Activated B cell treated with CpG ODN at 0.5 μM for 24 hours (primary cell): ENCODE results near the gene SGCD. TPM values are rescaled to one million over a fixed set of nuclear protein-coding genes. Genes with fewer than 3 reads are reported as not detected.

Experiments used
- ATAC-seq: fragments of 200-7000 bp; cut with Tn5 transposase; one replicate; pipeline ENCODE4 v1.10.0; 2021; ENCODE audit warnings: low read depth, mild to moderate bottlenecking, moderate library complexity
- CTCF ChIA-PET: fragments of 350-600 bp; sonication (Branson Sonifier 250); formaldehyde crosslinking; loops from one replicate; lab custom pipeline; 2021; ENCODE audit warnings: antibody characterized with exemption; lab: Charles Lee
- POLR2A ChIA-PET: fragments of 350-600 bp; sonication (Branson Sonifier 250); formaldehyde crosslinking; loops from one replicate; lab custom pipeline; 2021; ENCODE audit warnings: antibody characterized with exemption; lab: Charles Lee
- DNase-seq: peaks from one replicate; pipeline ENCODE4 v3.0.0; 2022
- H3K27ac Mint-ChIP-seq: one replicate; pipeline ENCODE4 v1.8.0; 2020; ENCODE audit warnings: mixed read lengths
- H3K27me3 Mint-ChIP-seq: one replicate; pipeline ENCODE4 v1.8.0; 2021; ENCODE audit warnings: mixed read lengths
- H3K36me3 Mint-ChIP-seq: one replicate; pipeline ENCODE4 v1.8.0; 2021; ENCODE audit warnings: low read depth, mixed read lengths
- H3K4me1 Mint-ChIP-seq: one replicate; pipeline ENCODE4 v1.8.0; 2021; ENCODE audit warnings: mixed read lengths
- H3K4me3 Mint-ChIP-seq: one replicate; pipeline ENCODE4 v1.8.0; 2020; ENCODE audit warnings: mild to moderate bottlenecking, mixed read lengths
- H3K9me3 Mint-ChIP-seq: one replicate; pipeline ENCODE4 v1.8.0; 2020; ENCODE audit warnings: mixed read lengths
- intact Hi-C: fragments of 100-400 bp; cut with micrococcal nuclease; formaldehyde crosslinking; loops from one replicate; pipeline ENCODE4 v1.15.1; 2024
- total RNA-seq: library from RNA; stranded (reverse); gene quantifications from 2 replicates; pipeline ENCODE4 v1.2.3, GENCODE V29; 2022
- TF ChIP-seq, protein P1 (sequence below): fragments of 200-600 bp; IDR thresholded peaks from one replicate; pipeline ENCODE4 v1.8.0; 2022; ENCODE audit warnings: antibody characterized with exemption, mild to moderate bottlenecking

The SGCD gene
- total RNA-seq, 1 donor from 2014 or later, result not detected

- TF ChIP-seq, protein P1, sequence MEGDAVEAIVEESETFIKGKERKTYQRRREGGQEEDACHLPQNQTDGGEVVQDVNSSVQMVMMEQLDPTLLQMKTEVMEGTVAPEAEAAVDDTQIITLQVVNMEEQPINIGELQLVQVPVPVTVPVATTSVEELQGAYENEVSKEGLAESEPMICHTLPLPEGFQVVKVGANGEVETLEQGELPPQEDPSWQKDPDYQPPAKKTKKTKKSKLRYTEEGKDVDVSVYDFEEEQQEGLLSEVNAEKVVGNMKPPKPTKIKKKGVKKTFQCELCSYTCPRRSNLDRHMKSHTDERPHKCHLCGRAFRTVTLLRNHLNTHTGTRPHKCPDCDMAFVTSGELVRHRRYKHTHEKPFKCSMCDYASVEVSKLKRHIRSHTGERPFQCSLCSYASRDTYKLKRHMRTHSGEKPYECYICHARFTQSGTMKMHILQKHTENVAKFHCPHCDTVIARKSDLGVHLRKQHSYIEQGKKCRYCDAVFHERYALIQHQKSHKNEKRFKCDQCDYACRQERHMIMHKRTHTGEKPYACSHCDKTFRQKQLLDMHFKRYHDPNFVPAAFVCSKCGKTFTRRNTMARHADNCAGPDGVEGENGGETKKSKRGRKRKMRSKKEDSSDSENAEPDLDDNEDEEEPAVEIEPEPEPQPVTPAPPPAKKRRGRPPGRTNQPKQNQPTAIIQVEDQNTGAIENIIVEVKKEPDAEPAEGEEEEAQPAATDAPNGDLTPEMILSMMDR, result no peak
- POLR2A ChIA-PET, result no interaction called here
- intact Hi-C loops, result no loop called here
- CTCF ChIA-PET, result no interaction called here
- Mint-ChIP-seq H3K9me3 (no peaks in the 10 kb centered on the region), H3K4me1 (no peaks in the 10 kb centered on the region), H3K27ac (no peak overlapping the region), H3K4me3 (no peak overlapping the region), H3K36me3 (no peaks in the 10 kb centered on the region), H3K27me3 (no peaks in the 10 kb centered on the region)
- no peak for ATAC-seq
- DNase-seq, result no peak
These were observed 40.6 kb downstream of the SGCD start for GRCh38 chr5:156367597-156367996.

DNA sequence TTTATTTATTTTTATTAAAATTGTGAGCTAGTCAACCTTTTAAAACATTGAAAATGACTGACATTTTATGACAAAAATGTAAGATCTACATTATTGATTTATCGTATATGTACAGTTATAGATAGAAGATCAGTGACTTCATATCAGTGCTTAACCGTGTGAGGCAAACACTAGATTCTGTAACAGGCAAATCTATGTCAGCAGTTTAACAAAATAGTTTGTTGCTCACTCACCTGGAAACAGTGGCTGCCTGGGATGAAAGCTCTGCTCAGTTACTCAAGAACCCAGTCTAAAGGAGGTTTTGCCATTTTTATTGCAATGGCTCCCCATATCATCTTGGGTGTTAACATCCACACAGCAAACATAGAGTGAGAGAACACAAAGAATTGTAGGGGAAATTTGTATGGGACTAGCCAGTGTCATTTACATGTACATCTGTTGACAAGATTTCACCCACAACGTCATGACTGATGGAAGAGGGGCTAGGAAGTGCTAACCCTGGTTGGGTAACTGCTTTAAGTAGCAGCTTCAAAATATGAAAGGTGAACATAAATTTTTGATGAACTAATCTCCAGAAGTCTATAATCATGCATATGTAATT lies 49.0 kb downstream of the SGCD start:
- no peak for DNase-seq
- no peaks in the 10 kb centered on the region for H3K27me3 Mint-ChIP-seq
- no peak overlapping the region for H3K27ac Mint-ChIP-seq
- ChIA-PET CTCF (no interaction called here), POLR2A (no interaction called here)
- intact Hi-C loops, result loop anchor here (1.0 kb wide), 1 partner anchor 26 kb away; no protein-coding TSS in a partner anchor
- no peaks in the 10 kb centered on the region for H3K9me3 Mint-ChIP-seq
- H3K4me1 Mint-ChIP-seq, result peaks cover 10% of the 10 kb centered on the region
- TF ChIP-seq, protein P1, result no peak
- ATAC-seq, result no peak
- no peaks in the 10 kb centered on the region for H3K36me3 Mint-ChIP-seq
- H3K4me3 Mint-ChIP-seq, result no peak overlapping the region

- TF ChIP-seq, protein P1, result no peak
- Mint-ChIP-seq H3K4me1 (peaks cover 10% of the 10 kb centered on the region), H3K27ac (no peak overlapping the region), H3K9me3 (no peaks in the 10 kb centered on the region), H3K4me3 (no peak overlapping the region), H3K27me3 (no peaks in the 10 kb centered on the region), H3K36me3 (no peaks in the 10 kb centered on the region)
- ChIA-PET CTCF (no interaction called here), POLR2A (no interaction called here)
- DNase-seq, result no peak
- intact Hi-C loops, result loop anchor here (1.0 kb wide), 1 partner anchor 26 kb away; no protein-coding TSS in a partner anchor
- ATAC-seq, result no peak
These were observed 49.8 kb downstream of the SGCD start for GRCh38 chr5:156376751-156377150.

DNA sequence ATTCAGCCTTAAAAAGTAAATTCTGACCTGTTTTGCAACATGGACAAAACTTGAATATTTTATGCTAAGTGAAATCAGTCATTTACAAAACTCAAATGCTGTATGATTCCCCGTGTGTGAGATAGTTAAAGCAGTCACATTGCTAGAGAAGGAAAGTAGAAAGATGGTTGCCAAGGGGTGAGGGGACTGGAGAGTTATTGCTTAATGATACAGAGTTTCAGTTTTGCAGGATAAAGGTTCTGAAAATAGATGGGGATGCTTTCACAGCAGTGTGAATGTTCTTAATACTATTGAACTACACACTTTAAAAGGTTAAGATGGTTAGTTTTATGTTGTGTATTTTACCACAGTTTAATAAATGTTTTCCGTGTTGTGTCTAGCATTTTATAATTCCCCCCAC lies 51.2 kb downstream of the SGCD start:
- H3K36me3 Mint-ChIP-seq, result no peaks in the 10 kb centered on the region
- POLR2A ChIA-PET, result no interaction called here
- TF ChIP-seq, protein P1, result no peak
- H3K9me3 Mint-ChIP-seq, result no peaks in the 10 kb centered on the region
- DNase-seq (no peak), ATAC-seq (no peak)
- CTCF ChIA-PET, result no interaction called here
- intact Hi-C loops, result no loop called here
- peaks cover 10% of the 10 kb centered on the region for H3K4me1 Mint-ChIP-seq
- H3K27ac Mint-ChIP-seq, result no peak overlapping the region
- no peak overlapping the region for H3K4me3 Mint-ChIP-seq
- H3K27me3 Mint-ChIP-seq, result no peaks in the 10 kb centered on the region

- DNase-seq, result no peak
- Mint-ChIP-seq H3K4me1 (peaks cover 10% of the 10 kb centered on the region), H3K9me3 (no peaks in the 10 kb centered on the region), H3K4me3 (no peak overlapping the region), H3K27ac (no peak overlapping the region), H3K27me3 (no peaks in the 10 kb centered on the region), H3K36me3 (no peaks in the 10 kb centered on the region)
- CTCF ChIA-PET, result no interaction called here
- TF ChIP-seq, protein P1, result no peak
- POLR2A ChIA-PET, result no interaction called here
- intact Hi-C loops, result no loop called here
- no peak for ATAC-seq
These were observed 52.2 kb downstream of the SGCD start for GRCh38 chr5:156379206-156379605.
